ENCODE measurements around the gene RIT2.

GRCh38 chr18:42891705-42892104 lies 223.8 kb downstream of the RIT2 start:
- TF ChIP-seq CTCF (IDR thresholded peaks at IDR 0.05): no peak
- no peak for TF ChIP-seq POLR2A (IDR thresholded peaks at IDR 0.05)
